Choroid plexus epithelial cell (primary cell): Measurements from ENCODE around the gene BZW1.
"Not testable (repeated sequence)": the region's sequence is repeated elsewhere in the genome, so short reads cannot be mapped to it uniquely, and the experiment has no call there.

Experiments
- DNase-seq: peaks from one replicate; pipeline ENCODE4 v3.0.0-alpha.2; 2010; ENCODE audit warnings: low read depth
- H3K4me3 ChIP-seq: 2 replicates; pipeline ENCODE4 v1.5.1; 2011; ENCODE audit warnings: low read depth, mild to moderate bottlenecking, control low read depth, low read length, moderate library complexity
- CTCF ChIP-seq: conservative IDR thresholded peaks from 2 replicates; pipeline ENCODE4 v1.5.1; 2011; ENCODE audit warnings: low read depth, mild to moderate bottlenecking, control low read depth, inconsistent platforms, low read length, moderate library complexity

BZW1 gene

GRCh38 chr2:200814917-200815316 lies 3.2 kb downstream of the BZW1 start:
- TF ChIP-seq CTCF: no peak
- H3K4me3 ChIP-seq: no peak overlapping the region
- peak; percentile 55 for DNase-seq

GRCh38 chr2:200818732-200819131 lies 7.0 kb downstream of the BZW1 start:
- DNase-seq: peak; percentile 72
- H3K4me3 ChIP-seq: not testable (repeated sequence)

- no peak overlapping the region for H3K4me3 ChIP-seq
- DNase-seq: no peak
- TF ChIP-seq CTCF: no peak
Measured at GRCh38 chr2:200820573-200821234, 9.0 kb downstream of the BZW1 start.

- no peak for DNase-seq
- H3K4me3 ChIP-seq: no peak overlapping the region
- no peak for TF ChIP-seq CTCF
Measured at GRCh38 chr2:200821686-200822245, 10.1 kb downstream of the BZW1 start.

- DNase-seq: no peak
- H3K4me3 ChIP-seq: no peak overlapping the region
- TF ChIP-seq CTCF: no peak
Measured at GRCh38 chr2:200828104-200828503, 16.4 kb downstream of the BZW1 start.

- no peak for TF ChIP-seq CTCF
- no peak for DNase-seq
- H3K4me3 ChIP-seq: no peak overlapping the region
Measured at GRCh38 chr2:200828572-200829257, 17.0 kb downstream of the BZW1 start.

- no peak overlapping the region for H3K4me3 ChIP-seq
- DNase-seq: no peak
- no peak for TF ChIP-seq CTCF
Measured at GRCh38 chr2:200829258-200829655, 17.5 kb downstream of the BZW1 start.
